HEK293T (cell line): Measurements from ENCODE around the gene HOXB3.

Experiments
- BHLHE40 ChIP-seq: fragments of 450-650 bp; IDR thresholded peaks from 2 replicates; pipeline ENCODE4 v1.6.1; 2016; ENCODE audit warnings: mild to moderate bottlenecking, moderate library complexity, borderline replicate concordance
- CTBP1 ChIP-seq: fragments of 450-650 bp; IDR thresholded peaks from 2 replicates; pipeline ENCODE4 v1.6.1; 2016; ENCODE audit warnings: borderline replicate concordance
- ELF4 ChIP-seq: fragments of 450-650 bp; IDR thresholded peaks from 2 replicates; pipeline ENCODE4 v1.6.1; 2017; ENCODE audit warnings: antibody characterized with exemption
- FOXA1 ChIP-seq: fragments of 450-650 bp; IDR thresholded peaks from 2 replicates; pipeline ENCODE4 v1.6.1; 2016; ENCODE audit warnings: mild to moderate bottlenecking
- FOXK2 ChIP-seq: fragments of 450-650 bp; IDR thresholded peaks from 2 replicates; pipeline ENCODE4 v1.6.1; 2016; ENCODE audit warnings: mild to moderate bottlenecking
- FOXM1 ChIP-seq: fragments of 450-650 bp; IDR thresholded peaks from 2 replicates; pipeline ENCODE4 v1.6.1; 2017; ENCODE audit warnings: mild to moderate bottlenecking, borderline replicate concordance
- HDGF ChIP-seq: fragments of 450-650 bp; IDR thresholded peaks from 2 replicates; pipeline ENCODE4 v1.6.1; 2017; ENCODE audit warnings: antibody characterized with exemption, borderline replicate concordance
- L3MBTL2 ChIP-seq: fragments of 450-650 bp; conservative IDR thresholded peaks from 2 replicates; pipeline ENCODE4 v1.6.1; 2016; ENCODE audit warnings: mild to moderate bottlenecking
- LEF1 ChIP-seq: fragments of 450-650 bp; IDR thresholded peaks from 2 replicates; pipeline ENCODE4 v1.6.1; 2017; ENCODE audit warnings: mild to moderate bottlenecking, borderline replicate concordance
- NFRKB ChIP-seq: fragments of 450-650 bp; IDR thresholded peaks from 2 replicates; pipeline ENCODE4 v1.6.1; 2016; ENCODE audit warnings: mild to moderate bottlenecking, moderate library complexity
- PKNOX1 ChIP-seq: fragments of 450-650 bp; IDR thresholded peaks from 2 replicates; pipeline ENCODE4 v1.6.1; 2016
- SP1 ChIP-seq: fragments of 450-650 bp; IDR thresholded peaks from 2 replicates; pipeline ENCODE4 v1.6.1; 2017
- SUZ12 ChIP-seq: fragments of 450-650 bp; IDR thresholded peaks from 2 replicates; pipeline ENCODE4 v1.6.1; 2016; ENCODE audit warnings: mild to moderate bottlenecking
- TARDBP ChIP-seq: fragments of 450-650 bp; IDR thresholded peaks from 2 replicates; pipeline ENCODE4 v1.6.1; 2016

- no peak for TF ChIP-seq BHLHE40
- no peak for TF ChIP-seq PKNOX1
- no peak for TF ChIP-seq ELF4
- TF ChIP-seq FOXM1 = no peak
- TF ChIP-seq CTBP1 = no peak
- TF ChIP-seq LEF1 = no peak
- TF ChIP-seq NFRKB = no peak
- TF ChIP-seq SUZ12 = no peak
- no peak for TF ChIP-seq SP1
- no peak for TF ChIP-seq FOXK2
- TF ChIP-seq HDGF = no peak
- no peak for TF ChIP-seq TARDBP
- TF ChIP-seq FOXA1 = no peak
- no peak for TF ChIP-seq L3MBTL2
Measured at GRCh38 chr17:48612854-48613691, 23.0 kb upstream of the HOXB3 start.
